Measurements from ENCODE around the gene WDFY3. TPM values are rescaled to one million over a fixed set of nuclear protein-coding genes. Genes with fewer than 3 reads are reported as not detected.

Gene WDFY3, protein sequence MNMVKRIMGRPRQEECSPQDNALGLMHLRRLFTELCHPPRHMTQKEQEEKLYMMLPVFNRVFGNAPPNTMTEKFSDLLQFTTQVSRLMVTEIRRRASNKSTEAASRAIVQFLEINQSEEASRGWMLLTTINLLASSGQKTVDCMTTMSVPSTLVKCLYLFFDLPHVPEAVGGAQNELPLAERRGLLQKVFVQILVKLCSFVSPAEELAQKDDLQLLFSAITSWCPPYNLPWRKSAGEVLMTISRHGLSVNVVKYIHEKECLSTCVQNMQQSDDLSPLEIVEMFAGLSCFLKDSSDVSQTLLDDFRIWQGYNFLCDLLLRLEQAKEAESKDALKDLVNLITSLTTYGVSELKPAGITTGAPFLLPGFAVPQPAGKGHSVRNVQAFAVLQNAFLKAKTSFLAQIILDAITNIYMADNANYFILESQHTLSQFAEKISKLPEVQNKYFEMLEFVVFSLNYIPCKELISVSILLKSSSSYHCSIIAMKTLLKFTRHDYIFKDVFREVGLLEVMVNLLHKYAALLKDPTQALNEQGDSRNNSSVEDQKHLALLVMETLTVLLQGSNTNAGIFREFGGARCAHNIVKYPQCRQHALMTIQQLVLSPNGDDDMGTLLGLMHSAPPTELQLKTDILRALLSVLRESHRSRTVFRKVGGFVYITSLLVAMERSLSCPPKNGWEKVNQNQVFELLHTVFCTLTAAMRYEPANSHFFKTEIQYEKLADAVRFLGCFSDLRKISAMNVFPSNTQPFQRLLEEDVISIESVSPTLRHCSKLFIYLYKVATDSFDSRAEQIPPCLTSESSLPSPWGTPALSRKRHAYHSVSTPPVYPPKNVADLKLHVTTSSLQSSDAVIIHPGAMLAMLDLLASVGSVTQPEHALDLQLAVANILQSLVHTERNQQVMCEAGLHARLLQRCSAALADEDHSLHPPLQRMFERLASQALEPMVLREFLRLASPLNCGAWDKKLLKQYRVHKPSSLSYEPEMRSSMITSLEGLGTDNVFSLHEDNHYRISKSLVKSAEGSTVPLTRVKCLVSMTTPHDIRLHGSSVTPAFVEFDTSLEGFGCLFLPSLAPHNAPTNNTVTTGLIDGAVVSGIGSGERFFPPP (N-terminal part only)
- total RNA-seq (2022; extraction: Qiagen RNA extraction; ENCODE audit: low read depth) = 6.3 to 9.6 TPM (median 7.4 TPM) in 5 replicates

DNA sequence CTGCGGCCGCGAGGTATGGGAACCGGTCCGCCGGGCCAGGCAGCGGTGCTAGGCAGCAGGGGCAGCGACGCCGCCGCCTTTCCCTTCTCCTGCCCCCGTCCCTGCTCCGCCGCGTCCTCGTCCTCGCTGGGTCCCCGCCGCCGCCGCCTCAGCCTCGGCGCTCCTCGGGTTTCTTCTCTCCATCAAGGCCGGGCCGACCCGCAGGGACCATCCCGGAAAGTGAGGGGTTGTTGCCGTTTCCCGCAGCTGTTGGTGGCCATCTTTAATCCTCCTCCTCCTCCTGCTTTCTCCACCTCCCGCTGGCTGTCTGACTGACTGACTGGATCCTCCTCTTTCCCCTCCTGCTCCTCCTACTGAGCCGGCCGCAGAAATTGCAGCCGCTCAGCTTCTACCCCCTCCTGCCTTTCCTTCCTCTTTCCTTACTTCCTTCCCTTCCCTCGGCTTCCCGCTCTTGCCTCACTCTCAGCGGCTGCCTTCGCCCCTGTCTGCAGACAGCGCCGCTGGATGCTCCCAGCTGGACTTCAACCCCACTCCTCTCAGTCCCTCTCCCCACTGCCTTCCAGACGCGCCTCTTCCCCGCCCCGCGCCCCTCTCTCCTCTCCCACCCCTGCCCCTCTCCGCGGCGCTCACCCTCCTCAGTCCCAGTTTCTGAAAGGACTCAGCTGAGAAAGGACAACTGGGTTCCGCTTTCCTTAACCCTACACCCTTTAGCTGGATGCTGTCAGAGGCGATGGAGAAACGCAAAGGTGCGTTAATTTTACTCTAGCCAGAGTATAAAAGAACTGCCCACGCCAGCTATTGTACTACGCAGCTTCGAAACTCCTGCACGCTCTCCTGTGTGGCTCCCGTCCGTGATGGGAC lies at the start of gene WDFY3:
TSS of gene WDFY3 (minus strand) at position 309 of the 861 bp plus-strand sequence. CDS start 106,099 bp downstream, outside the sequence.

